ENCODE data around the gene EID2. TPM values are rescaled to one million over a fixed set of nuclear protein-coding genes. Genes with fewer than 3 reads are reported as not detected.

EID2 gene
- total RNA-seq, 1 donor from 2014 or later: 6.8 TPM

DNA sequence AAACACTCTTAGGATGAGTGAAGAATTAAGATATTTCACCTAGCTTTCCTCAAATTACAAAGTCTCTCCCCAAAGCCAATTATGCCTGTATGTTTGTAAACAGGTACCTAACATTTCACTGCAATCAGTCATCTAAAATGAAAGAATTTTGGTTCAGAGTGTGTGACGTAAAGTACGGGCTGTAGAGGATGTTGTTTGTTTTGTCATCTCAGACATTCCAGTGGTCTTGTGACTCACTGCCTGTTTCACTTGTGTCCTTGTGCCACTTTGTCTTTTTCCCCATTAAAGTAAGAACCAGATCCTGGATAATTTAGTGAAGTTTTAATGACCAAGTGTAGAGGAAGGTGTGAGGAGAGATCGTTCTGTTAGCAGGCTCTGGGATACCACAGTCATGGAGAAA lies 28.6 kb upstream of the EID2 start:
- H3K27me3 ChIP-seq (ENCODE audit: control insufficient read depth, insufficient read depth, low read length): no peaks in the 10 kb centered on the region
- no peak for FAIRE-seq
- DNase-seq (ENCODE audit: low read depth): peak; percentile 38

GRCh38 chr19:39566064-39566463 lies 26.1 kb upstream of the EID2 start:
- Histone ChIP-seq H3K4me3 (ENCODE audit: low read depth, low read length) (no peak overlapping the region), H3K36me3 (ENCODE audit: control insufficient read depth, insufficient read depth, low read length) (no peaks in the 10 kb centered on the region), H3K27me3 (ENCODE audit: control insufficient read depth, insufficient read depth, low read length) (no peaks in the 10 kb centered on the region)
- no peak for DNase-seq (ENCODE audit: low read depth)
- no peak for FAIRE-seq
- no peak for TF ChIP-seq CTCF (IDR thresholded peaks at IDR 0.05; ENCODE audit: insufficient read depth, low read length, severe bottlenecking)

More for the DNA sequence above, 28.6 kb upstream of the EID2 start:
- Histone ChIP-seq H3K36me3 (ENCODE audit: control insufficient read depth, insufficient read depth, low read length) (no peaks in the 10 kb centered on the region), H3K4me3 (ENCODE audit: low read depth, low read length) (no peak overlapping the region)
- TF ChIP-seq CTCF (IDR thresholded peaks at IDR 0.05; ENCODE audit: insufficient read depth, low read length, severe bottlenecking): no peak

DNA sequence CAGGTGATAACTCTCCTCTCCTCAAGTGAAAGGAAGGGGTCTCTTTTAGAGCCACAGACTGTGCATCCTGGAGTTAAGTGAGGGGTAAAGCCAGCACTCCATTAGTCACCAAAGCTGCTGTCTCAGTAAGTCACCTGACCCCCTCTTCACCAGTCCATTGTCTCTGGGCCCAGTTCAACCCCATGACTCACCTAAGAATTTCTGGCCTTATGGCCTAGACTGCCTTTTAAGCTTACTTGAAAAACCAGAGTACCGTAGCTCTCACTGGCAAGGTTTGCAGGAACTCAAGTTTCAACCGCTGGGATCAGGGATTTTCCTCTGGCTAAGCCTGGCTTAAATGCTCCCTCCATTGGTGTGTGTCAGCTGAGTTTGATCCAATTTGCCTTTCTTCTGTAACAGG lies 23.4 kb upstream of the EID2 start:
- peak; percentile 79 for FAIRE-seq
- H3K27me3 ChIP-seq (ENCODE audit: control insufficient read depth, insufficient read depth, low read length): no peaks in the 10 kb centered on the region

GRCh38 chr19:39558624-39559117 lies 18.7 kb upstream of the EID2 start:
- H3K27me3 ChIP-seq (ENCODE audit: control insufficient read depth, insufficient read depth, low read length): no peaks in the 10 kb centered on the region
- no peak for DNase-seq (ENCODE audit: low read depth)
- FAIRE-seq: no peak
- H3K36me3 ChIP-seq (ENCODE audit: control insufficient read depth, insufficient read depth, low read length): no peaks in the 10 kb centered on the region
- no peak for TF ChIP-seq CTCF (IDR thresholded peaks at IDR 0.05; ENCODE audit: insufficient read depth, low read length, severe bottlenecking)
- no peak overlapping the region for H3K4me3 ChIP-seq (ENCODE audit: low read depth, low read length)

More for the DNA sequence above, 23.4 kb upstream of the EID2 start:
- no peak for TF ChIP-seq CTCF (IDR thresholded peaks at IDR 0.05; ENCODE audit: insufficient read depth, low read length, severe bottlenecking)
- peak; percentile 74 for DNase-seq (ENCODE audit: low read depth)
- Histone ChIP-seq H3K4me3 (ENCODE audit: low read depth, low read length) (no peak overlapping the region), H3K36me3 (ENCODE audit: control insufficient read depth, insufficient read depth, low read length) (no peaks in the 10 kb centered on the region)

GRCh38 chr19:39557811-39558623 lies 18.1 kb upstream of the EID2 start:
- Histone ChIP-seq H3K36me3 (ENCODE audit: control insufficient read depth, insufficient read depth, low read length) (no peaks in the 10 kb centered on the region), H3K27me3 (ENCODE audit: control insufficient read depth, insufficient read depth, low read length) (no peaks in the 10 kb centered on the region), H3K4me3 (ENCODE audit: low read depth, low read length) (no peak overlapping the region)
- no peak for TF ChIP-seq CTCF (IDR thresholded peaks at IDR 0.05; ENCODE audit: insufficient read depth, low read length, severe bottlenecking)
- DNase-seq (ENCODE audit: low read depth): peak; percentile 18
- no peak for FAIRE-seq

All from bronchial epithelial cell (primary cell).